ENCODE data around the gene BICD2.

GRCh38 chr9:92664394-92665152 lies 100.1 kb downstream of the BICD2 start:
- no peak for TF ChIP-seq REST (IDR thresholded peaks at IDR 0.05; ENCODE audit: borderline replicate concordance)
- no peak for TF ChIP-seq EP300 (conservative IDR thresholded peaks at IDR 0.05; ENCODE audit: poor library complexity, severe bottlenecking)

Measured in neural cell (in vitro differentiated cells).